Ovary (tissue), 3 donors: ENCODE results near the gene PTCHD4.

Experiments used
- CTCF ChIP-seq, 3 donors: fragments of 450-650 bp in 2 of 3; fragments of 200-600 bp in 1 of 3; IDR thresholded peaks; one replicate each; pipeline versions ENCODE4 v1.5.1 to v1.8.0; 2016 to 2022; ENCODE audit warnings: antibody characterized with exemption in 3 of 3, mild to moderate bottlenecking in 1 of 3
- EP300 ChIP-seq: sonication (generic); formaldehyde crosslinking; IDR thresholded peaks from one replicate; pipeline ENCODE4 v1.6.1; 2017; ENCODE audit warnings: antibody characterized with exemption
- donor health status: DM: no; HTN: no; CAD: no.

GRCh38 chr6:48151142-48151541 is 40.1 kb upstream of the PTCHD4 start:
- no peak for TF ChIP-seq EP300
- TF ChIP-seq CTCF (IDR thresholded peaks at IDR 0.05): no peak
